Erythroblast (primary cell): ENCODE results near the gene TPRG1L.
A peak's percentile ranks its signal among the peaks of the same experiment; 100 is the strongest.

ENCODE experiments used
- DNase-seq, 2 experiments: peaks; one replicate each; lab custom pipeline; 2025; lab: John Stamatoyannopoulos, UW
- GATA1 ChIP-seq: IDR thresholded peaks from 2 replicates; pipeline ENCODE4 v1.6.1; 2011; ENCODE audit warnings: low read depth, mild to moderate bottlenecking, control low read depth, low read length, moderate library complexity
- POLR2A ChIP-seq: IDR thresholded peaks from 2 replicates; pipeline ENCODE4 v1.6.1; 2011; ENCODE audit warnings: mild to moderate bottlenecking, low read length

TPRG1L gene

DNA sequence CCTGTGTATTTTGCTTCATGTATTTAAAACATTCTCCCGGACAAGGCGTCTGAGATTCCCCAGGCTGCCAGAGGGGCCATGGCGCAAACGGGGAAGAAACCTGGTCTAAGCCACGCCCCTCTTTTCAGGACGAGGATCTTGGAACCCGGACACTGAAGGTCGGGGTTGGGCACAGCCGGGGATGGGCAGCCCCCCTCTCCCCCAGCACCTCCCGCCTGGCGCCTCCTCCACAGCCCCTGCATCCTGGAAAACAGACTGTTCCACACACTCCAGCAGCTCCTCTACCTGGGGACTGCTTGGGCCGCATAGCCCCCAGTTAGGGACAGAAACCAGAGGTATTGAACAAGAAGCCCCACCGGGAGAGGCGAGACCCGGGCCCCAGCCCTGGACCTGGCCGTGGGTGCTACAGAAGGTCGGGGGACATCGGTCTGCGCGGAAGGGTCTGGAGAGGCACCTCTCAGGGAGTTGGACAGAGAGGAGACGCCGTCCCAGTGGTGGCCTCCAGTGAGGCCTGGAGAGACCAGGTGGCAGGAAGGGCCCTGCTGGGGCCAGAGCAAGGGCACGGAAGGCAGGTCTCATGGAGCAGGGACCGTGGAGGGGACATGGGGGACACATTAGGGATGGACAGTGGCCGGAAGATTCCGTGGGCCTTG lies 32.9 kb downstream of the TPRG1L start:
- DNase-seq, result no peak
- no peak for TF ChIP-seq GATA1
- no peak for TF ChIP-seq POLR2A

DNA sequence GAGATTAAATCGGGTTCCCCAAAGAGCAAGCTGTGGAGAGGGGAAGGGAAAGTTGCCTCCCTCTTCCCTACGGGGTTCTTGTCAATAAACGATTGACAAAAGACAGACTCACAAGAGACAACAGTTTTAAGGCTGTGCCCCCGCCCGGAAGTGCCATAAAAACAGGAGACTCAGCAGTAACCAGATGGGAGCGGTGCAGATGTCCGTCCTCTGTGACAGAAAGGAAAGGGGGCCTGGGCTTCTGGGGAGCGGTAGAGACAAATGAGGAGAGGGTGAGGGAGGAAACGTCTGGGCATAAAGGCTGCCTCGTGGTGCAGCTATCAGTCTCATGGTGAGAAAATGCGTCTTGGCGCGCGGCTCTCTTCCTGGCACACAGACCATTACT lies 33.4 kb downstream of the TPRG1L start:
- DNase-seq, result no peak
- no peak for TF ChIP-seq POLR2A
- TF ChIP-seq GATA1, result no peak

DNA sequence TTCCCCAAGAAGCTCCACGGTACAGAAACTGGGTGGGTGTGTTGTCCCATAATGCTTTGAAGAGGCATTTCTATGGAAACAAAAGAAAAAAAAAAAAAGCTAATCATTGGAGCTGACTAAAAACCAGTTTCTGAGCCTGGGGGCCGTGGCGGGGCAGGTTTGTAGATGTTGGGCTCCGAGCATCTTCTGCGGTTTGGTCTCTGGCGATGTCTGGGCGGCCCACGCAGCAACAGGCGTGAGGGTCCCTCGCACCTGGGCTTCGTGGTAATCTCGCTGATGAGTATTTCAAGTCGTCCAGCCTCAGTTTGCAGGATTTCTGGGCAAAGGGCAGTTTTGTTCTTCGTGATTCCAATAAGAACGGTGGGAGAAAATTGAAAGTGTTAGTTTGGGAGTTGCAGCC lies 34.3 kb downstream of the TPRG1L start:
- no peak for TF ChIP-seq POLR2A
- no peak for TF ChIP-seq GATA1
- DNase-seq, result no peak

DNA sequence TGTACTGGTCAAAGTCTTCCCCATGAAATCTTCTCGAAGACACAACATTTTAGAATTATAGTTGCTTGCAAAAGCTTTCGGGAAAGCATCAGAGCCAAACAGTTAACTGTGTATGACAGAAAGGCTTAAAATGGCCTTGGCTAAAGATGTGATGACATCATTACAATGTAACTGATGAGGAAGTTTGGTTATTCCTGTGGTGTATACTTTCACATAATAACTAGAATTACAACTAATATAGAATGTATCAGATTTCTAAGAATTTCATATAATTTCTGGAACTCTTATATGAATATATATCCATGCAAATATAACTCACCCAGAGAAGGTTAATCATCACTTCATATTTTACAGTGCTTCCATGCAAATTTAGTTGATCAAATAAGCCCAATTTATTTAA lies 35.9 kb downstream of the TPRG1L start:
- no peak for DNase-seq
- TF ChIP-seq GATA1, result no peak
- TF ChIP-seq POLR2A, result no peak

DNA sequence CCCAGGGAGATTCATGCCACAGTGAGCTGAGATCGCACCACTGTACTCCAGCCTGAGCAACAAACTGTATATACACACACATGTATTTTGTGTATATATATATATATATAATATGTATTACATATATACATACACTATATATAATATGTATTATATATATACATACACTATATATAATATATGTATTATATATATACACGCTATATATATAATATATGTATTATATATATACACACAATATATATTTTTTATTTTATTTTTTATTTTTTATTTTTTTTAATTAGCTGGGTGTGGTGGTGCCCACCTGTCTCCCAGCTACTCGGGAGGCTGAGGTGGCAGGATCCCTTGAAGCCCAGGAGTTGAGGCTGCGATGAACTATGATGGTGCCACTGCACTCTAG lies 36.8 kb downstream of the TPRG1L start:
- DNase-seq, result no peak
- TF ChIP-seq GATA1, result no peak
- TF ChIP-seq POLR2A, result no peak

DNA sequence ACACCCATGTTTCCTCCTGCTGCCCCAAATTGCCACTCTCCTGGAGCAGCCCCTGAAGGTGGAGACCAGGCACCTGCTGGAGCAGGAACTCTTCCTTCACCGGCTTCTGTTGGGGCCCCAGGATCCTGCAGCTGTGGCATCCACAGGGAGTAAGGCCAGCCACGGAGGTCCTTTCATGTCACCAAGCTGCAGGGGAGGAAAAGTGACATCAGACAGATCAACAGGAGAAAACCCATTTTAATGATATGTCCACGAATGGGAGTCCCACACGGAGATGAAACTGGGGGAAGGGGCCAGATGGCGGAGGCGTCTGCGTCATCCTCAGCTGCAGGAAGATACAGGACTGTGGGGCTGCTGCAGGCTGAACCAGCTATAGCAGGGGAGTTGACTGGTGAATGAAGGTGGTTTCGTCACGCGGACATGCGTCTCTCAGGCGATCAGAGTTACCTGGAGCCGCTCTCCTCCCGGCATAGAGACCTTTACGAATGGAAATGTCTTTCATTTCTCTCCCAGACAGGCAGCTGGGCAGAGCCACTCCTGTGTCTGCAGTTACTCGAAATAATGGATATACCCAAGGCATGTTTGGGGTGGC lies 37.4 kb downstream of the TPRG1L start:
- no peak for DNase-seq
- TF ChIP-seq GATA1 (no peak), POLR2A (no peak)

DNA sequence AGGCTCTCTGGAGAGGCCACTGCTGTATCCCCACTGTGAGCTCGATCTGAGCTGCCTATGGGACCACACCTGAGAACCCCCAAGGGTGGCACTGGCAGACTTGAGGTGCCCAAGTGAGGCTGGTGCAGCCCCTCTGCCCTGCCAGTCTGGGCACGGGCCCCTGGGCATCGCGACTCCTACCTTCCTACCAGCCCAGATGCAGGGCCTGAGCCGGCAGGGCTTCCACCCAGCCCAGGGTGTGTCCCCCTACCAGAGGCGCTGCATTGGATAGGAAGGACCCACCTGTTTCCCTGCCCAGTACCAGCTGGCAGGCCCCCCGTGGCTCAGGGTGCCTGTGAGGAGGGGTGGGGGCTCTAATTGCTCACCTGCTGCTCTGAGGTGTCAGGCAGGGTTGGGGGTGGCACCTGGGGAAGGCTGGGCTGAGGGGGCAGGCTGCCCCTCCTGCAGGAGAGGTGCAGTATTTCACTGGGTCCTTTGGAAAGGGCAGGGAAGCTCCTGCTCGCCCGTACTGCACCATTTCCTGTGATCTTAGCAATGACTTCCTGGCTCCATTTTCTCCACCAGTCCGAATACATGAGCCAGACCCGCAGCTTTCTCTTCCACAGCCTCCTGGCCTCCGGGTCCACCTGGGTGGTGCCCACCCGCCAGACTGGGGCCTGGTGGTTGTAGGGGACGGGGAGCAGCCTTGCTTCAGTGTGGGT lies 39.3 kb downstream of the TPRG1L start:
- TF ChIP-seq GATA1, result no peak
- no peak for TF ChIP-seq POLR2A
- DNase-seq, result no peak

DNA sequence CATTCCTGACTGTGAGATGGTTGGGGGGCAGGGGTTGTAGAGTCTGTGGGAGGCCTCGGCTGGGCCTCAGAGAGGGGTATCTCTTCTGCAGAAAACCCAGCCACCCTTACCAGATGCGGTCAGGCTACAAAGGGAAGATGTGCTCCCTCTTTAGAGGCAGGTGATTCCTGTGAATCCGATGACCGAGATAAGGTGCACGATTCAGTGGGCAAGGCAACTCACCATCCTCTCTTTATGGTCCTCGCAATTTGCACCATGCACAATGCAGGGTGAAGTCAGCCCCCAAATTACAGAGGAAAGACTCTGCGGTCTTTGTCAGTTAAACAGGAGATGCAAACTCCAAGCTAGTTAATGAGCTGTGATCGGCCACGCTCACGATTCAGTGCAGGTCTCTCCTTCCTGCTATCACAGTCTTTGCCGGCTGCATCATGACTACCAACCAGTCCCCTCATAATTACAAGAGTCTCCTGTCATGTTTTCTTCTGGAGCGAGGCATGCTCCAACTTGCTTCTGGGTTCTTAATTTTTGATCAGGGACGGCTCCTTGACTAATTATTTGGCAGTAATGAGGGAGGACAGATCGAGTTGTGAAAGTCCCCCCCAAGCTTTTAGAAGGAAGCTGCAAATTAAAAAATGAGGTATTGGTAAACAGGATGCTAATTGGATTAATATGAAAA lies 40.0 kb downstream of the TPRG1L start:
- TF ChIP-seq GATA1, result no peak
- TF ChIP-seq POLR2A, result no peak
- no peak for DNase-seq

DNA sequence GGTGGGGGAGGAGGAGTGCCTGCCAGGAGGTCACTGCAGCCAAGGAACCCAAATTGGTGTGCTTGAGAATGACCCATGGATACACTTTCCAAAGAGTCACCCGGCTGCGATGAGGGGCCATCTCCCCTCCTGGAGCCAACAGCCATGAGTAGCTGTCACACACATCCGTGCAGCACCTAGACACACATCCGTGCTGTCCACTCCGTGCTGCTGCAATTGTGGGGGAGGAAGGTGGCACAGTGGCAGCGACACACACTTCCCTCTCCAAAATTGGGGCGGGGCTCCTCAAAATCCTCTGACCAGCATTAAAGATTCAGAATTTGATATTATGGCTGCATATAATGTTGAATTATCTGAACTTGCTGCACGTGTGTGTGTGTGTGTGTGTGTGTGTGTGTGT lies 43.3 kb downstream of the TPRG1L start:
- TF ChIP-seq GATA1 (no peak), POLR2A (no peak)
- DNase-seq, result no peak

DNA sequence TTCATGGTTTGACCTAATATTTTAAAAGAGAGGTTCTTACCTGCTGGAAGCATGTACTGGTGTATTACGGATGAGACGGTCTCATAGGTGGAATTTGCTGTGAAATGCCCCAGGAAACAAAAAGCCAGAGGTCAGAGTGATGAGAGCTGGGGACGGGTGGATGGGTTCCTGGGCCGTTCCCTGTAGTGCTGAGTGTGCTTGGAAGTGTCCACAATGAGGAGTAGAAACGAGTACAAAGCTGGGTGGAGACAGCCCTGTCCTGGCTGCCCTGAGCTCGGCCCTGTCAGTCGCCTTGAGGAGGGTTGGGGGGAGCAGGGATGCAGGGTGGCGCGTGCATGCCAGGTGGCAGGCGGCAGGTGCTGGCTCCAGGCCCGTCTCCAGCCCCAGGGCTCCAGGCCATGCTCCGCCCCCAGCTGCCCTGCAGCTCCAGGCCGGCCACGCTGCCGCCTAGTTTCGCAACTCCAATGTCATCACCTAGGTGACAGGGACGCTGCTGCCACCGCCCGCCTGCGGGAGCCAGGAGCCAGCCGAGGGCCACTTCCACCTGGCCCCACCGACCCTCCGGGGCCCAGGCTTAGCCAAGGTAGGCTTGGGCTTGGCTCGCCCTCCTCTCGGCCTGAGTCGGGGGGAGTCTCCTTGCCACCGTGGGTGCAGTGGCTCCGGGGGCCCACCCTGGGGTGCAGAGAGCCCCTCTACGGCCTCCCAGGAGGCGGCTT lies 43.9 kb downstream of the TPRG1L start:
- peak in 1 of 2 experiments; percentile 43 for DNase-seq

DNA sequence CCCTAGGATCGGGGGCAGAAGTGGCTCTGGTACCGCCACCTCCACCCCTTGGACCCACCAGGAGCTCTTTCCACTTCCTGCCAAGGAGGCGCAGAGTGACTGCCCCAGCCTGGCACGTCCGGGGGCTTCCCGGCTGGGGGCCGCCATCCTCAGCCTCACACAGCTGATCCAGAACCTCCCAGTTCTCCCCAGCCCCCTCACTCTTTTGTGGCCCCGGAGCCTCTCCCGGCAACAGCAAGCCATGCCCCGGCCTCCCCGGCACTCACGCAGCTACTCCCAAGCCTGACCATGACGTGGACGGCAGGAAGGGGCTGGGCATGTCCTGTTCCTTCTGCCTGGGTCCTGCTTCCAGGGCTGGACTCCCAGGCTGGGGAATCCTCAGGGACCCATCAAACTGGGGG lies 44.6 kb downstream of the TPRG1L start:
- DNase-seq, result no peak

More for the DNA sequence above, 43.9 kb downstream of the TPRG1L start:
- TF ChIP-seq GATA1, result no peak

DNA sequence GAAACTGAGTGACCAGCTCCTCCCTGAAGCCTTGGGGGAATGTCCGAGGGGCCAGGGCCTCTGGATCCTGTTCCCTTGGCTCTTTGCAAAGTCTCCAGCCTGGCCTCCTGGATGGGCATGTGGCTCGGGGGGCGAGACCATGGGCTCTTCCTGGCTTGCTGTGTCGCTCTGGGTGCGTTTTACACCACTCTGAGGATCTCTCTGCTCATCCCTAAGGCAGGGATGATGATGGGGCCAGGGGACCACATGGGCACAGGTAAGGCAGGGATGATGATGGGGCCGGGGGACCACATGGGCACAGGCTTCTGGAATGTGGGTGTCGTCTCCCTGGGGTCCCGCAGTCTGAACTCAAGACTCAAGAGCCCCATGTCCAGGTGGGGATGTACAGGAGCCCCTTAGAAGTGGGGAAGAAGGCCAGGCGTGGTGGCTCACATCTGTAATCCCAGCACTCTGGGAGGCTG lies 45.2 kb downstream of the TPRG1L start:
- TF ChIP-seq POLR2A (no peak), GATA1 (no peak)
- DNase-seq, result no peak

More for the DNA sequence above, 44.6 kb downstream of the TPRG1L start:
- TF ChIP-seq POLR2A, result no peak
- no peak for TF ChIP-seq GATA1

DNA sequence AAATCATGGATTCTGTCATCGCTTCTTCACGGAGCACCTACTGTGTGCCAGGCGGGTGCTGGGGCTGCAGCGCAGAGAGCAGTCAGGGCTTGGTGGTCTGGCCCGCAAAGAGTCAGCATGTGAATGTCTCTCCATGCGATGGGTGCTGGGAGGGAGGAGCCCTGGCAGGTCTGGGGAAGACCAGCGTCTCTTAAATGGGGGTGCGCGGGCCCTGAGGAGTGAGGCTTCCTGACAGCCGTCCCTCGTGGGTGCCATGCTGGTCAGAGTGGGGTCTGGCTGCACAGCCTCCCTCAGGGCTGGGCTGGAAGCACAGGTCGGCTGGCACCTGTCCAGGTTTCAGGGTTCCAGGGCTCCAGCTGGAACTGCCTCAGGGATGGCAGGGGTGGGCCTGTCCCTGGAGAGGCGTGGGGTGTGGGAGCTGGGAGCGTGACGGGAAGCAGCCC lies 46.0 kb downstream of the TPRG1L start:
- DNase-seq, result no peak

More for the DNA sequence above, 46.0 kb downstream of the TPRG1L start:
- TF ChIP-seq POLR2A (no peak), GATA1 (no peak)
